DLD1 (cell line): ENCODE data around the gene B4GALT1.

Experiments
- in situ Hi-C: cut with HindIII; loops from 2 replicates; pipeline ENCODE4 v1.10.0; 2017; ENCODE audit warnings: low sequenced_read_pairs

The B4GALT1 gene

DNA sequence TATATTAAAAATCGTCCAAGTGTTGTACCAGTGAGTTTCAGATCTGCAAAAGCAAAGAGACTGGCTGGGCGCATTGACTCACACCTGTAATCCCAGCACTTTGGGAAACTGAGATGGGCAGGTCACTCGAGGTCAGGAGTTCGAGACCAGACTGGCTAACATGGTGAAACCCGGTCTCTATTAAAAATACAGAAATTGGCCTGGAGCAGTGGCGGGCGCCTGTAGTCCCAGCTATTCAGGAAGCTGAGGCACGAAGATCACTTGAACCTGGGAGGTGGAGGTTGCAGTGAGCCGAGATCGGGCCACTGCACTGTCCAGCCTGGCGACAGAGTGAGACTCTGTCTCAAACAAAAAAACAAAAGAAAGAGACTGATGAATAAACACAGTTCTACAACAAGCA lies 18.3 kb upstream of the B4GALT1 start:
- in situ Hi-C loops: no loop called here

DNA sequence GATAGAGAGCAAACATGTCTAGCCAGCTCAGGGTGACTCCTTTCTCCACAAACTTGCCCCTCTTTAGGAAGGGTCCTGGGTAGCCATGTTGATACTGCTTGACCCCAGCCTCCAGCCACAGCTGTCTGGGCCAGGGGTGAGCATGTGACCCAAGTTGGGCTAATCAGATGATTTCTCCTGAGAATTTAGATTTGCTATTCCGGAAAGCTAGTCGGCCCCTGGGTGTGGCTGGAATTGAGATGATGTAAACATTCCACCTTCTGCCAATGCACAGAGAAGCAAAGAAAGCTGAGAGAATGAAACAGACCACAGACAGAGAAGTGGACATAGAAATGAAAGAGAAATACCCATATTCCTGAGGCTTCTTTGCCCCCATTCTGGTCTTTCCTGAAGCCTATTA lies 17.8 kb upstream of the B4GALT1 start:
- in situ Hi-C loops: no loop called here

DNA sequence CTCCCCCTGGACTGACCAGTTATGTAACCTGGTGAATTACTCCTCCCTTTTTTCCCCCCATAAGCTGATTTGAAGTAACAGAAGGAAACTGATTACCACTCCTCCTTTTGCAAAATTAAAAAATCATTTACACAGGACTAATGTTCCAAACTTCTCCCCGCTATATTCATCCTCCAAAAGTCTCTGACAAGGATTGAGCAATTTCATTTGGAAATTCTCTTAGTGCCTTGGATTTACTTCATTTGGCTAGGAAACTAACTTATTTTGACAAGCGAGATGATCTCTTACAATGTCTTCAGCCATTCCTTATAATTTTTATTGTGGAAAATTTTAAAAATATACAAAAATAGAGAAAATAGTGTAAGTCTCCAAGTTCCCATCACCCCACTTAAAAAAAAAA lies 15.4 kb upstream of the B4GALT1 start:
- in situ Hi-C loops: no loop called here

DNA sequence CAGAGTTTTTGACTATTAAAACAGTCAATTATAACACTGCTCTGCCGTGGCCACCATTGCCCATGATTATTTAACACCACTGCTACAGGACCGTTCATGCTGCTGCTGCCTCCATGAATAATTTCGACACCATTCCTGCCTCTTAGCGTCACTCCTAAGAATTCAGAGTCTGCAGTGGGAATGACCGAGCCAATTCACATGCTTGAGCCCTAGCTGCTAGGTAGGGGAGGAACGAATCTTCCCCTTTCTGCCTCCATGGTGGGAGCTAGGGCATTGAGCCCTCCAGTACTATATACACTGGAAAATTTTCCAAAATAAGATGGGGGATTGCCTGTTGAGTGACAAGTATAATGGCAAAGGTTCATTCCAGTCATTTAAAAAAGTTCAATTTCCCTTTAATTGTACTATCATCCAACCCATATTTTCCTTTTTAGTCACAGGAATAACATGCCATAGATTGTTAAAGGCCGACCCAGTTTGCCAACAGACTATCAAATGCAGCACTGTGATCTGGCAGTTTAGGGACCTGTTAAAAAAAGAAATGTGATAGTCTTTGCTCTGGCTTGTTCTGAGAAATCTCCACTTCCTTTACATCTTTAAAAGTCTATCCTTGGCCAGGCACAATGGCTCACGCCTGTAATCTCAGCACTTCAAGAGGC lies 13.5 kb upstream of the B4GALT1 start:
- in situ Hi-C loops: no loop called here

DNA sequence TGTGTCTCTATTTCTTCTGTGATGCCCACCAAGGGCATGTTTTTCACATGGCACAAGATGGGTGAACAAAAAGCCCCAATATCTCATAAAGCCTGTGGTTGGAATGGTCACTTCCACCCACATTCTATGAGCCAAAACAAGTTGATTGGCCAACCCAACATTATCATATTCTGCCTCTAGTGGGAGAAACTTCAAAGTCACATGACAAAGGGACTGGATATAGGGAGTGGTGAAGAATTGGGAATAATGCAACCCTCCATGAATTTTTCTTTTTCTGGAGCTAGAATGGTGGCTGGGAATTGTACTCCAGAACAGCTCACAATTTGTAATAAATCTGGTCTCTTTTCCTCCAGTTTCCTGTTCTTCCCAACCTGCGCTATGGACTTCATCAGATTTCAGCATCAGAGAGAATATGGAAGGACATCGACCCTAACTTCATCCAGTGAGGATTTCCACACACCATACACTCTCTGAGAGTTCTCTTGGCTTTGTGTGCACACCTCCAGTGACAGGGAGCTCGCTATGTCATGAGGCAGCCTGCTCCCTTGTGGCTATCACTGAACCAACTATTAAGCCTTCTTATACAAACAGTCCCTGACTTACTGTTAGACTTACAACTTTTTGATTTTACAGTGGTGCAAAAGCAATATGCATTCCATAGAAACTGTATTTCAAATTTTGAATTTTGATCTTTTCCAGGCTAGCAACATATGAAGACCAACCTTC lies 12.0 kb upstream of the B4GALT1 start:
- in situ Hi-C loops: no loop called here

DNA sequence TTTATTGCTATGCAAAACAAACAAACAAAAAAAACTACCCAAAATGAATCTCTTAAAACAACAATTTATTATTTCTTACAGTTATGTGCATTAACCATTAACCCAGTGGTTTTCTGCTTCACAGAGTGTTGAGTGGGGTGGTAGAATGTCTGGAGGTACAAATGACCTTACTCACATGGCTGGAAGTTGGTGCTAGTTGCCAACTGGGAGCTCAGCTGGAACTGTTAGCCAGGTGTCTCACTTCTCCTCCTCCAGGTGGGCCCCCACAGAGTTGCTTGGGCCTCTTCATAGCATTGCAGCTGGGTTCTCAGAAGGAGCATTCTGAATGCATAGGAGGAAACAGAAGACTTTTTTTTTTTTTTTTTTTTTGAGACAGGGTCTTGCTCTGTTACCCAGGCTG lies 10.5 kb upstream of the B4GALT1 start:
- in situ Hi-C loops: no loop called here

DNA sequence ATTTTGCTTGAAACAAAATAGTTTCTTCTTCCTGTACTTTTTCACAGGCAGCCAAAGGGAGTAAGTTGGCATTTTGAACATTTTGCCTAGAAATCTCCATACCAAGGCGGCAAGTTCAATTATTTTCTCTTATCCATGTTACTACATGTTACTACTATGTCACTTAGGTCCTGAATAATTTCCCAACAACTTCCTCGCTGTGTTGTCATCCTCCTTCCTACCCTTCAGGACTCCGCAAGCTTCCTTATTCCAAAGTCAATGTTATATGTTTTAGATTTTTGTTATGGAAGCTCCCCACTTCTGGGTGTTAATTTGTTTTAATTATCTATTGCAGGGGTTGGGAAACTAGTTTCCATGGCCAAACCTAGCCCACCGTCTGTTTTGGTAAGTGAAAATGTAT lies 9.9 kb upstream of the B4GALT1 start:
- in situ Hi-C loops: no loop called here

DNA sequence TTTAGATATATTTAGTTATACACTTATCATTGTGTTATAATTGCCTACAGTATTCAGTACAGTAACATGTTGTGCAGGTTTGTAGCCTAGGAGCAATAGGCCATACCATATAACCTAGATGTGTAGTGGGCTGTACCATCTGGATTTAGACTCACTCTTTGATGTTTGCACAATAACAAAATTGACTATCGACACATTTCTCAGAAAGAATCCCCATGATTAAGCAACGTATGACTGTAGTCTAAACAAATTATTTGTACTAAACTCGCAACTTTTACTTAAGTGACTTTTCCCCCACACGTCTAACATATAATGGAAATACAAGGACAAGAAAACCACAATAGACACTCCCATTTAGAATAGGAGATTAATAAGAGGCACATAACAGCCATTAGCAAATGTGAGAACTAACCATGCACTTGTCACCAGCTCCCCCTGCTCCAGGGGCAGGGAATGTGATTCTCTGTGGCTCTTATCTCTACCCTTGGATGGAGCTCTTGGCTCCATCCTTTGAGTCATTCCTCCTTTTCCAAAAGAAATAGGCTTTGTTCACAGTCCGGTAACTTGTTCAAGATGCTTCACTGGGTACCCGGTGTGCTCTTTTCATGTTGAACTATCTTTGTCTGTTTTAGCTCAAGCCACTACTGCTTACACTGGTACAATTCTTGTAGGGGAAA lies 8.7 kb upstream of the B4GALT1 start:
- in situ Hi-C loops: no loop called here

DNA sequence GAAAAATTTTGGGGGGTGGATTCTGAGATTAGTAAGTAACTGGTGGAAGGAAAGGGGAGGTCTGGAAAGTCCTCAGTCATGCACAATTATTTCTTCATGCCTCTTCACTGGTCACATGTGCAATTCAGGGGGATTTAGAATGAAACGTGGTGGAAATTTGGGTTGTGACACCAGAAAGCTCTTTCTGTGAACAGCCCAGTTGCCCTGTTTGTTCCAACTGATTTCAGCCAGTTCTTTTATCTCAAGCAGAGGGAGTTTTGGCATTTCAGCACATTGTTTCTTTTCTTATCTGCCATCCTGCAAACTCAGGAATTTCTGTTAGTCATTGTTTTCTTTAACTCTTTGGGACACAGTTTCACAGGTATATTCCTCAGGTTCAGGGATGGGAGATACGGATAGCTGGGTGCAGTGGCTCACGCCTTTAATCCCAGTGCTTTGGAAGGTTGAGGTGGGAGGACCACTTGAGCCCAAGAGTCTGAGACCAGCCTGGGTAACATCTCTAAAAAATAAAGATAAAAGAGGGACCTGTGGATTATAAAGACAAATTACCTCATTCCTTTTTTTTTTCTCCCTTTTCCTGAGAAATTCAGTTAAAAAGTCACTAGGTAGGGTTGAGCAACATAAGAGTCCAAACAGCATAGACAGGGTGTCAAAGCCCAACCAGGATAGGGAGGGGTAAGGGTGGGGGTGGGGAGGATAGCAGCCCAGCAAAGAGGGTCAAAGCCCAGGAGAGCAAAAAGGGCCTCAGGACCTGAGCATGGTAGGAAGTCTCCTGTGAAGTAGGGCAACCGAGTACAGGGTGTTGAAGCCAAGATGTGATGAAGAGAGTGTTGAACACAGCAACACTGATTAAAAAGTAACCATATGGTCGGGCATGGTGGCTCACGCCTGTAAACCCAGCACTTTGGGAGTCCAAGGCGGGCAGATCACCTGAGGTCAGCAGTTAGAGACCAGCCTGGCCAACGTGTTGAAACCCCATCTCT lies 5.4 kb upstream of the B4GALT1 start:
- in situ Hi-C loops: no loop called here

DNA sequence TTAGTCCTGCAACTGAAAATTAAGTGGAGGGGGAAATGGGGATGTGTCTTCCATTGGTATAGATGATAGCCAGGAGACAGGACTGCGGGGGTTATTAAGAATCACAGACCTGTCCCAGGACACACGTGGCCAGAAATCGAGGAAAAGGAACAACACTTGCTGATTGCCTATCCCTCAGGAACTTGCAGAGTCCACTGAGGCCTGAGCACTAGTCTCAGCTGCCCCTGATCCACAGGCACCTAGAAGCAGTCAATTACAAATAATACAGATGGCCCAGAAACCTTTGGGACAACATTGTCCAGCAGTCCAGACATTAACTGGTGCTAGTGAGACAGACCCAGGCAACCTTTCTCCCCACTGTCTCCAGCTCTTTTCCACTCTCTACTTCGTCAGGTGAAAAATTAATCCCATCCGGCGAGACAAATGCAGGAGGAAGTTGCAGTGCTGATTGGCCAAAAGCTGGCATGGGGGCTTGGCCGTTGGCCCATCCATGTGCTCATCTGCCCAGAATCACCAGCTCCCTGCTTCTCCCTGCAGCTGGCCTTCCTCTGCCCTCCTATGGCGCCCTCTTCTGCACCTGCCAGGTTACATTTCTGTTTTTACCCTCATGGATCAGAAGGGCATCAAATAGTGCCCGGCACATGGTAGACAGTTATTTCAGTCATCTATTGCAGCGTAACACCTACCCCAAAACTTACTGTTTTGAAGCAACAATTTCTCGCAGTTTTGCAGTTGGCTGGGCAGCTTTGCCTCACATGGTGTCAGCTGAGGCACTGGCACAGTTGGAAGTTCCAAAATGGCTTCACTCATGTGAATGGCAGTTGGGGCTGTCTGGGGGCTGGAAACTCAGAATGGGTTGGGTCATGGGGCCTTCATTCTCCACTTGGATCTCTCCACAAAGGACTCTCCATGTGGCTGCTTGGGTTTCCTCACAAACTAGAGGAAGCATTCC lies 3.6 kb upstream of the B4GALT1 start:
- in situ Hi-C loops: no loop called here

DNA sequence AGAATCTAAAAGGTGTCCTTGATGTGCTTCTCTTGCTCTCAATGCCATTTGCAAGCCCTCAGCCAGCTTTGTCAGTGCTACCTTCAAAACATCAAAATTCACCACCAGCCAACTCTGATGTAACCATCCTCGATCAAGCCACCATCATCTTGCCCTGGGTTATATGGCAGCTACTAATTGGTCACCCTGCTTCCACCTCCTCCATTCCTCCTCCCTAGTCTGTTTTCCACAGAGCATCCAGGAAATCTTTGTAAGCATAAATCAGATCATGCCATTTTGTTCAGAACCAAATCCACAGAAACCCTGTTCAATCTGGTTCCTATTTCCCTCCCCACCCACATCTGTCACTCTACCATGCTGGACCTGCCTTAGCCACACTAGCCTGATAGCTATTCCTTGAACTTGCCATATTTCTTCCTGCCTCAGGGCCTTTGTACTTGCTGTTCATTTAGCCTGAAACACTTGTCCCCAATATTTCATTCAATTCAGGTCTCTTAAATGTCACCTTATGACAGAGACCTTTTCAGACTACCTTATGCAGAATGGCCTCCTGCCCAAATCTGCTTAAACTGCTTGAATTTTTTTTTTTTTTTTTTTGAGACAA lies 1.9 kb upstream of the B4GALT1 start:
- in situ Hi-C loops: no loop called here

DNA sequence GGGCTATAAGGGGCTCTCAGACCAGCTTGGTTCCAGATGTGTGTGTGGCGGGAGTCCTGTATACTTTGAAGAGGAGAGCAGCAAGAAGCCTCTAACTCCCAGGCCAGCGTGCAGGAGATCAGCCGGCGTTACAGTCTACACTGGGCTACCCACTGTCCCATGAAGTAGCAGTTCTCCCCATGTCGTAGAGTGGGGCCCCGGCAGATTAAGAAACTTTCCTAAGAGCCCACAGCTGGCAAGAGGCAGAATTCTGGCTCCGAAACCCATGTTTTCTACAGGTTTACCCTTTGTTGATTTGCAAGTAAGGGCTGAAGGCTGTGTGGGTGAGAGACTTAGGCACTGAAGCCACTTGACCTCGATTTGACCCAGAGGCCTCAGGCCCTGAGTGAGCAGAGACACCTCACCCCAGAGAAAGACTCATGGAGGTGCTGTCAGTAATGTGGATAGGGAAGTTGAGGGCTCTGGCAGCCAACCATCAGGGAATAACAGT lies 881 bp upstream of the B4GALT1 start:
- in situ Hi-C loops: no loop called here

DNA sequence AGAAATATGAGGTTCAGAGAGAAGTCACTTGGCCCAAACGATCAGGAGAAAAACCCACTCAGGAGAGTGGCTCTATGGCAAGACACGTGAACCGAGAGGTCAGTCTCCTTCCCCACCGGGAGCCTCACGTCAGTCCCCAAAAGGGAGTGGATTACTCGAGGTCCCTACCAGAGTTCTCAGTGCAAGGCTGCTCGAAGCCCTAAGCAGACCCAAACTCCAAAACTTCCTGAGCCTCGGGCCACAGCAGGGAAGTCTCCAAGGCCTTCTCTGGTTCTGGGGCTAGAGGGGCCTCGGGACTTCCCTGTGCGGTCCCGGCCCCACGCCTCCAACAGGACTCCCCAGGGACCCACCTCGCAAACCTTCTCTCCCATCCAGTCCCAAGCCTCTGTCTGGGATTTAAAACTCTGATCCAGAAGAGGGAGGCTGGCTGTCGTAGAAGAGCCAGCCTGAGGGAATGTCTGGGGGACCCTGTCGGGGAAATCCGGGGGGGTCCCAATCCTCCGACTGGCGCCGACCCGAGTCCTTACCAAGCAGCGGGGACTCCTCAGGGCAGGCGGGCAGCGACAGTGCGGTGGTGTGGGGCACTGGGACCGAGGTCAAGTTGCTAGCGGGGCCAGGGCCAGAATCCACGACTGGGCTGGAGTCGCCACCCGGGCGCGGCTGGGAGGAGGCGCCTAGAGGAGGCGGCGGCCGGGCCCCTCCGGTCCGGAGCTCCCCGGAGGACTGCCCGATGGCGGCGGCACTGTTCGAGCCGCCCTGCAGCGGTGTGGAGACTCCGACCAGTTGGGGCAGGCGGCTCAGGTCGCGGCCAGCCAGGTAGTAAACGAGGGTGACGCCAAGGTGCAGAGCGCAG lies 679 bp downstream of the B4GALT1 start:
- in situ Hi-C loops: no loop called here

DNA sequence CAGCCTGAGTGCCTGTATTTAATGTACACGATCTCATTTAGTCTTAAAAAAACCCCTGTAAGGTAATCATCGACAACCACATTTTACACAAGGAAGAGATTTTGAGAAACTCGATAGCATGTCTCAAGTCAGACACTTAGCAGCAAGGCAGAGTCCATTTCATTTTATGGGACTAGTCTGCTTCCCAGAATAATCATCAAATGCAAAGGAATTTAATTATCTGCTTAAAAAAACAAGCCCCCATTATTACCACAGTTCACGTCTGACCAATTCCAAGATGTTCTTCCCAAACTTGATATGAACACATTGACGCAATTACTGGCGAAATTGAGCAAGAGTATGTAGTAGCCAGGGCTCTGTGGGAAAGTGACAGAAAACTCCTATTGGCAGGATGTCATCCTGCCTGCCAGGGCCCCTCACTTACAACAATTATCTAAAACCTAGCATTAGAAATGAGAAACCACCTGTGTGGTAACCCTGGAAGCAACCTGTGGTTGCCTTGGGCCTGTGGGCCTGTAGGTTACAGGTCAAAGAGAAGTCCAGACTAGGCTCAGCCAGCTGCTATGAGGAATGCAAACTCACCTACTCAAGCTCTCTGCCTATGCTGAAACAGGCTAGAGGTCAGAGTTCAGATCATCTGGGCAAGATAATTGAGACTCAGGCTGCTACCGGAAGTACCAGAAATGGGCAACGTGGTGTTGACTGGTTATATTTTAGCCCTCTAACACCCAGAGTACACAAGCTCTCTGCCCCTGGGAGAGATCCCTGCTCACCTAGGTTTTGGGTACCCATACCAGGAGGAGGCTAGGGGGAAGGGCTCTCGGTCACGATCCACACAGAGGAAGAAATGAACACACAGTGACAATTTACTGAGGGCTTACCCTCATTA lies 1.6 kb downstream of the B4GALT1 start:
- in situ Hi-C loops: no loop called here

DNA sequence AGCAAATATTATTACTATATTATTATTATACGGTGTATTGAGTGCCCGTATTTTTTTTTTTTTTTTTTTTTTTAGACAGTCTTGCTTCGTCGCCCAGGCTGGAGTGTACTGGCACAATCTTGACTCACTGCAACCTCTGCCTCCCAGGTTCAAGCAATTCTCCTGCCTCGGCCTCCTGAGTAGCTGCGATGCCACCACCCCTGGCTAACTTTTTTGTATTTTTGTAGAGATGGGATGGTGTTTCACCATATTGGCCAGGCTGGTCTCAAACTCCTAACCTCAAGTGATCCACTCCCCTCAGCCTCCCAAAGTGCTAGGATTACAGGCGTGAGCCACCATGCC lies 2.2 kb downstream of the B4GALT1 start:
- in situ Hi-C loops: loop anchor here (5.0 kb wide), 1 partner anchor 38 kb away; no protein-coding TSS in a partner anchor

DNA sequence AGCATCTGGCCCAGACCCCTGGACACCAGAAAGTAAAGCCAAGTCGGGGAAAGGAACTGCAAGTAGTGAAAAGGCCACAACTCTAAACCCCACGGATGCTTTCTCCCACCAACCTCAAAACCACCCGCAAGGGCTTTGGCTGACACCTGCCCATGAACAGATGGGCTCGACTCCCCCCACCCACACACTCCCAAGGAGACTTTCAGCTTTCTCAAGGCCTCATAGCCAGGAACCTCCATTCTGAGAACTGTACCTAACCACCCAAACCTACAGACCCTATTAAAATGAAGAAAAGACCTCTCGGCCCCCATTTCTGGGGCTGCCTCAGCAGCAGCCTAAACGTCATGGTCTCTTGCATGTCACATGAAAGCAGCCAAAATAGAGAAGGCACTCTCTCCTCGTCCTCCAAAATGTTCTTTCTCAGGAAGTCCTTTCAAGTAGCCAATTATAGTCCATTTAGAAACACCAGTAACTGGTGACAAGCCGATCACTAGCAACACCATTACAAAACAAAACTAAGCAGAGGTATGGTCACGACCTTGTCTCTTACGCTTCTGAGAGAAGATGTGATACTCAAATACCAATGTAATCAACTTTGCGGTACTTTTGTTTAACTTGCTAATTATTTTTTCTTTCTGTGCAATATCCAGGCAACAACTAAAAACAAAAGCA lies 2.9 kb downstream of the B4GALT1 start:
- in situ Hi-C loops: loop anchor here (5.0 kb wide), 1 partner anchor 37 kb away; no protein-coding TSS in a partner anchor
